Vagina (tissue), 2 donors: ENCODE data around the gene RASAL3. TPM values are rescaled to one million over a fixed set of nuclear protein-coding genes. Genes with fewer than 3 reads are reported as not detected.

Source experiments
- DNase-seq, 2 donors: peaks; one replicate each; pipeline ENCODE4 v3.0.0-alpha.2; 2017; ENCODE audit errors: extremely low spot score in 2 of 2
- H3K27ac ChIP-seq: fragments of 200-600 bp; sonication (generic); one replicate; pipeline ENCODE4 v1.5.1; 2019
- H3K27me3 ChIP-seq: fragments of 200-600 bp; sonication (generic); one replicate; pipeline ENCODE4 v1.5.1; 2019
- H3K36me3 ChIP-seq, 2 donors: fragments of 200-600 bp; sonication (generic); one replicate each; pipeline ENCODE4 v1.5.1; 2017 to 2019
- H3K4me1 ChIP-seq: fragments of 200-600 bp; sonication (generic); one replicate; pipeline ENCODE4 v1.5.1; 2019
- H3K4me3 ChIP-seq, 2 donors: fragments of 200-600 bp; sonication (generic); 1 replicate in 1 of 2; 2 replicates in 1 of 2; pipeline ENCODE4 v1.5.1; 2016 to 2019
- H3K9me3 ChIP-seq: fragments of 200-600 bp; sonication (generic); one replicate; pipeline ENCODE4 v1.5.1; 2019
- CTCF ChIP-seq, 3 experiments: fragments of 450-650 bp in 2 of 3; fragments of 200-600 bp in 1 of 3; sonication (generic) in 1 of 3; IDR thresholded peaks; one replicate each; pipeline ENCODE4 v1.5.1; 2017 to 2019; ENCODE audit warnings: antibody characterized with exemption in 3 of 3, mild to moderate bottlenecking in 2 of 3, moderate library complexity in 2 of 3
- POLR2A ChIP-seq, 2 donors: fragments of 450-650 bp; IDR thresholded peaks; one replicate each; pipeline ENCODE4 v1.6.1; 2017; ENCODE audit warnings: antibody characterized with exemption in 2 of 2, mild to moderate bottlenecking in 2 of 2, moderate library complexity in 2 of 2
- POLR2AphosphoS5 ChIP-seq, 2 donors: sonication (generic); formaldehyde crosslinking; IDR thresholded peaks; one replicate each; pipeline ENCODE4 v1.9.0; 2017; ENCODE audit warnings: antibody characterized with exemption in 2 of 2, mild to moderate bottlenecking in 2 of 2, low read depth in 1 of 2; ENCODE audit not compliant: insufficient read depth in 1 of 2
- intact Hi-C: fragments of 100-400 bp; cut with DNase I; formaldehyde crosslinking; loops from one replicate; pipeline ENCODE4 v1.15.1; 2023
- total RNA-seq: library from RNA; depleted of rRNA; stranded (reverse); fragments of >200 nt; gene quantifications from one replicate; pipeline ENCODE4 v1.2.3, GENCODE V29; 2016

The RASAL3 gene
- total RNA-seq, 1 donor from 2014 or later: 7.9 TPM

- H3K4me1 ChIP-seq: peaks cover 56% of the 10 kb centered on the region
- intact Hi-C loops: loop anchor here (10.0 kb wide), 1 partner anchor 168 kb away; no protein-coding TSS in a partner anchor
Observed at GRCh38 chr19:15432629-15433518, 31.5 kb downstream of the RASAL3 start.

GRCh38 chr19:15432018-15432494 is 32.3 kb downstream of the RASAL3 start:
- H3K36me3 ChIP-seq: peaks cover 0 to 9% of the 10 kb centered on the region in 2 donors
- H3K4me3 ChIP-seq: peak overlapping the region; percentile 70 to 89
- no peak for TF ChIP-seq POLR2A (IDR thresholded peaks at IDR 0.05)
- no peak for TF ChIP-seq POLR2AphosphoS5 (IDR thresholded peaks at IDR 0.05; ENCODE audit: insufficient read depth in 1 of 2, low read depth in 1 of 2)
- H3K4me1 ChIP-seq: peaks cover 47% of the 10 kb centered on the region
- intact Hi-C loops: loop anchor here (10.0 kb wide), 1 partner anchor 167 kb away; no protein-coding TSS in a partner anchor
- no peak for DNase-seq
- no peaks in the 10 kb centered on the region for H3K27me3 ChIP-seq
- peak overlapping the region; percentile 55 for H3K27ac ChIP-seq
- no peaks in the 10 kb centered on the region for H3K9me3 ChIP-seq

More at GRCh38 chr19:15432629-15433518, 31.5 kb downstream of the RASAL3 start:
- Histone ChIP-seq H3K27ac (peak overlapping the region; percentile 88), H3K4me3 (peak overlapping the region; percentile 77 to 86), H3K27me3 (no peaks in the 10 kb centered on the region), H3K36me3 (peaks cover 0 to under 1% of the 10 kb centered on the region in 2 donors), H3K9me3 (no peaks in the 10 kb centered on the region)
- DNase-seq: no peak
- TF ChIP-seq CTCF (IDR thresholded peaks at IDR 0.05): no peak
- TF ChIP-seq POLR2AphosphoS5 (IDR thresholded peaks at IDR 0.05; ENCODE audit: insufficient read depth in 1 of 2, low read depth in 1 of 2): peak in 1 of 2 donors; percentile 62
- TF ChIP-seq POLR2A (IDR thresholded peaks at IDR 0.05): peak in 1 of 2 donors; percentile 20

GRCh38 chr19:15431396-15432017 is 32.8 kb downstream of the RASAL3 start:
- Histone ChIP-seq H3K9me3 (no peaks in the 10 kb centered on the region), H3K4me3 (peak overlapping the region; percentile 70 to 89), H3K36me3 (peaks cover 0 to 14% of the 10 kb centered on the region in 2 donors), H3K27me3 (no peaks in the 10 kb centered on the region), H3K27ac (peak overlapping the region; percentile 55), H3K4me1 (peaks cover 43% of the 10 kb centered on the region)
- intact Hi-C loops: loop anchor here (10.0 kb wide), 1 partner anchor 167 kb away; no protein-coding TSS in a partner anchor
- DNase-seq: no peak
- TF ChIP-seq POLR2A (IDR thresholded peaks at IDR 0.05): no peak
- TF ChIP-seq POLR2AphosphoS5 (IDR thresholded peaks at IDR 0.05; ENCODE audit: insufficient read depth in 1 of 2, low read depth in 1 of 2): no peak
- TF ChIP-seq CTCF (IDR thresholded peaks at IDR 0.05): no peak

- Histone ChIP-seq H3K4me3 (peak overlapping the region in 1 of 2 donors; percentile 89), H3K36me3 (peaks cover 0 to 16% of the 10 kb centered on the region in 2 donors), H3K4me1 (peaks cover 43% of the 10 kb centered on the region), H3K27me3 (no peaks in the 10 kb centered on the region), H3K9me3 (no peaks in the 10 kb centered on the region), H3K27ac (no peak overlapping the region)
- intact Hi-C loops: loop anchor here (10.0 kb wide), 1 partner anchor 166 kb away; no protein-coding TSS in a partner anchor
- TF ChIP-seq CTCF (IDR thresholded peaks at IDR 0.05): no peak
- TF ChIP-seq POLR2AphosphoS5 (IDR thresholded peaks at IDR 0.05; ENCODE audit: insufficient read depth in 1 of 2, low read depth in 1 of 2): no peak
- TF ChIP-seq POLR2A (IDR thresholded peaks at IDR 0.05): no peak
- no peak for DNase-seq
Observed at GRCh38 chr19:15430526-15431120, 33.7 kb downstream of the RASAL3 start.
